DOHH2 (cell line): ENCODE data around the gene PRKCQ.

ENCODE experiments used
- H3F3A ChIP-seq: fragments of 200-600 bp; sonication (generic), shearing (Covaris generic); 2 replicates; pipeline ENCODE4 v1.6.0; 2016; ENCODE audit warnings: antibody characterized with exemption, mild to moderate bottlenecking; ENCODE audit not compliant: control insufficient read depth, insufficient read depth
- H3K27ac ChIP-seq: fragments of 200-600 bp; sonication (generic); 2 replicates; pipeline ENCODE4 v1.5.1; 2014; ENCODE audit warnings: low read depth, mild to moderate bottlenecking, low read length, moderate library complexity
- H3K27me3 ChIP-seq: fragments of 200-600 bp; sonication (generic); 2 replicates; pipeline ENCODE4 v1.6.1; 2014; ENCODE audit warnings: mild to moderate bottlenecking, low read length, mixed read lengths; ENCODE audit not compliant: control insufficient read depth
- H3K36me3 ChIP-seq: fragments of 200-600 bp; sonication (generic); 2 replicates; pipeline ENCODE4 v1.6.1; 2014; ENCODE audit warnings: mild to moderate bottlenecking, low read length, moderate library complexity, mixed read lengths; ENCODE audit not compliant: control insufficient read depth
- H3K4me1 ChIP-seq: fragments of 200-600 bp; sonication (generic); 2 replicates; pipeline ENCODE4 v1.6.1; 2014; ENCODE audit warnings: mild to moderate bottlenecking, low read length, mixed read lengths; ENCODE audit not compliant: control insufficient read depth
- H3K4me2 ChIP-seq: fragments of 200-600 bp; sonication (generic); 2 replicates; pipeline ENCODE4 v1.6.0; 2014; ENCODE audit warnings: mild to moderate bottlenecking, low read length, moderate library complexity
- H3K4me3 ChIP-seq: fragments of 200-600 bp; sonication (generic); 2 replicates; pipeline ENCODE4 v1.5.1; 2014; ENCODE audit warnings: mild to moderate bottlenecking, low read length, mixed read lengths
- H3K79me2 ChIP-seq: fragments of 200-600 bp; sonication (generic); 2 replicates; pipeline ENCODE4 v1.6.1; 2014; ENCODE audit warnings: mild to moderate bottlenecking, low read length, mixed read lengths; ENCODE audit not compliant: control insufficient read depth
- H3K9me2 ChIP-seq: fragments of 200-600 bp; sonication (generic); replicated peaks from 2 replicates; pipeline ENCODE4 v1.6.1; 2014; ENCODE audit warnings: mild to moderate bottlenecking, low read length, mixed read lengths; ENCODE audit not compliant: control insufficient read depth
- H3K9me3 ChIP-seq: fragments of 200-600 bp; sonication (generic); 2 replicates; pipeline ENCODE4 v1.6.1; 2014; ENCODE audit warnings: antibody characterized with exemption, low read length, mixed read lengths; ENCODE audit not compliant: control insufficient read depth, insufficient read depth
- H4K20me1 ChIP-seq: fragments of 200-600 bp; sonication (generic); 2 replicates; pipeline ENCODE4 v1.6.0; 2014; ENCODE audit warnings: low read depth, mild to moderate bottlenecking, antibody characterized with exemption, low read length, moderate library complexity; ENCODE audit not compliant: control insufficient read depth, insufficient read depth
- EZH2phosphoT487 ChIP-seq: fragments of 200-600 bp; sonication (generic); IDR thresholded peaks from 2 replicates; pipeline ENCODE4 v1.6.1; 2017; ENCODE audit warnings: borderline replicate concordance, mild to moderate bottlenecking, antibody characterized with exemption, low read length, moderate library complexity, mixed read lengths
- TF ChIP-seq, protein P1 (sequence below): fragments of 200-600 bp; sonication (generic); IDR thresholded peaks from one replicate; pipeline ENCODE4 v1.5.1; 2014; ENCODE audit warnings: antibody characterized with exemption, mild to moderate bottlenecking, low read depth, low read length; ENCODE audit not compliant: poor library complexity, severe bottlenecking

Gene PRKCQ

DNA sequence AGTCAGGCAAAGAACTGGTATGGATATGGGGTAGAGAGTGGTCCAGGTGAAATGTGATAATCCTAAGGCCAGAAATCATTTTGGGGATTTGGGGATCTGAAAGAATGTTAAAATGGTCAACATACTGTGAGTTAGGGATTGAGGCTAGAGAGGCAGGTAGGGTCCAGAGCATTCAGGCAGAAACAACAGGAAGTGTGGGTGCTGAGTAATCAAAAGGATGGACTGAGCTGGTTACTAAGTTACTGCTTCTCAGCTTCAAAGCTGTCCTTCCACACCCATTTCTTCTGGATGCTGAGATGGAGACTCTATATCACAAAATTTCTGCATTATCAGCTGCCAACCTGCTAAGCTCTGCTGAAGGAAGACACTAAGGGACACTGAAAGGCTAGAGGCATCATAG, 30.6 kb upstream of the PRKCQ start:
- no peaks in the 10 kb centered on the region for H3F3A ChIP-seq
- no peaks in the 10 kb centered on the region for H3K79me2 ChIP-seq
- no peak overlapping the region for H3K27ac ChIP-seq
- no peaks in the 10 kb centered on the region for H4K20me1 ChIP-seq
- no peaks in the 10 kb centered on the region for H3K4me1 ChIP-seq
- no peak overlapping the region for H3K4me3 ChIP-seq
- no peak overlapping the region for H3K4me2 ChIP-seq
- H3K36me3 ChIP-seq: no peaks in the 10 kb centered on the region
- no peaks in the 10 kb centered on the region for H3K27me3 ChIP-seq
- H3K9me2 ChIP-seq: no peaks in the 10 kb centered on the region
- TF ChIP-seq EZH2phosphoT487: no peak
- TF ChIP-seq, protein P1, sequence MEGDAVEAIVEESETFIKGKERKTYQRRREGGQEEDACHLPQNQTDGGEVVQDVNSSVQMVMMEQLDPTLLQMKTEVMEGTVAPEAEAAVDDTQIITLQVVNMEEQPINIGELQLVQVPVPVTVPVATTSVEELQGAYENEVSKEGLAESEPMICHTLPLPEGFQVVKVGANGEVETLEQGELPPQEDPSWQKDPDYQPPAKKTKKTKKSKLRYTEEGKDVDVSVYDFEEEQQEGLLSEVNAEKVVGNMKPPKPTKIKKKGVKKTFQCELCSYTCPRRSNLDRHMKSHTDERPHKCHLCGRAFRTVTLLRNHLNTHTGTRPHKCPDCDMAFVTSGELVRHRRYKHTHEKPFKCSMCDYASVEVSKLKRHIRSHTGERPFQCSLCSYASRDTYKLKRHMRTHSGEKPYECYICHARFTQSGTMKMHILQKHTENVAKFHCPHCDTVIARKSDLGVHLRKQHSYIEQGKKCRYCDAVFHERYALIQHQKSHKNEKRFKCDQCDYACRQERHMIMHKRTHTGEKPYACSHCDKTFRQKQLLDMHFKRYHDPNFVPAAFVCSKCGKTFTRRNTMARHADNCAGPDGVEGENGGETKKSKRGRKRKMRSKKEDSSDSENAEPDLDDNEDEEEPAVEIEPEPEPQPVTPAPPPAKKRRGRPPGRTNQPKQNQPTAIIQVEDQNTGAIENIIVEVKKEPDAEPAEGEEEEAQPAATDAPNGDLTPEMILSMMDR: no peak
- H3K9me3 ChIP-seq: no peaks in the 10 kb centered on the region

DNA sequence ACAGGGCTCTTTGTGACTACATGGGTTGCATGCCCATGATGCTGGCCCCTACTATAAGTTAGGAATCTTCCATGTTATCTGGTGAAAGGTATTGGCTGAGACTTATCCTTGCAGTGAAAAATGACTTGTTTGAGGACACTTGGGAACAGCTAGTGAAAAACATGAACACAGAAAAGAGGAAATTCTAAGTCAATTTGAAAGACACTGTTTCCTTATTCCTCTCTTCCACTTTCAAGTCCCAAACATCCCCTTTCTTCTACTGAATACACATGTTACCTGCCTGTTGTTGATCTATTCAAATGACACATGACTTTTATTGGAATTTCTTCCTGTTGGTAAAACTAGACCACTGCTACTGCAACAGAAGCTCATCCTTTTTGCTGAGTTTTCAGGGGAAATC, 29.5 kb upstream of the PRKCQ start:
- no peaks in the 10 kb centered on the region for H3K79me2 ChIP-seq
- H3K36me3 ChIP-seq: no peaks in the 10 kb centered on the region
- no peaks in the 10 kb centered on the region for H3K27me3 ChIP-seq
- H3K4me1 ChIP-seq: no peaks in the 10 kb centered on the region
- H3K9me3 ChIP-seq: no peaks in the 10 kb centered on the region
- H3F3A ChIP-seq: no peaks in the 10 kb centered on the region
- TF ChIP-seq, protein P1: no peak
- no peak for TF ChIP-seq EZH2phosphoT487
- no peak overlapping the region for H3K27ac ChIP-seq
- no peaks in the 10 kb centered on the region for H3K9me2 ChIP-seq
- H4K20me1 ChIP-seq: no peaks in the 10 kb centered on the region
- H3K4me2 ChIP-seq: no peak overlapping the region
- H3K4me3 ChIP-seq: no peak overlapping the region

DNA sequence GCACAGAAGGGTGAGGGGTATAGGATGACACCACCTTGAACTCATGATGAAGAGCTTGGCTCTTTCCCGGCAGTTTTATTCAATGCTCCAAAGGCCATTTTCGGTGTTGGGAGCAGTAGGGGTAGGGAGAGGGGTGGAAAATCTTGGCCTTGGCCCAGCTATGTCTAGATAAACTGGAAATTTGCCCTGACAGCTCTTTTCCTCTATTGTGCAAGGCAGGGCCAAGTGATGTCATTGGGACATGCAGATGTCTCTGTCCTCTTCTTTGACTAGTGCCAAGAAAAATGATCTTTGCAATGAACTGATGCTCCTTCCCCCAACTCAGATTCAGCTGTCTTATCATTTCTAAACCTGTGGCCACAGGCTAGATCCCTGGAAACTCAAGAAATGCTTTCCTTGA, 27.7 kb upstream of the PRKCQ start:
- Histone ChIP-seq H3K4me3 (no peak overlapping the region), H3K79me2 (no peaks in the 10 kb centered on the region), H3K9me3 (no peaks in the 10 kb centered on the region), H3K9me2 (no peaks in the 10 kb centered on the region), H3K4me2 (no peak overlapping the region), H3K27me3 (no peaks in the 10 kb centered on the region), H4K20me1 (no peaks in the 10 kb centered on the region), H3F3A (no peaks in the 10 kb centered on the region), H3K36me3 (no peaks in the 10 kb centered on the region), H3K4me1 (no peaks in the 10 kb centered on the region), H3K27ac (no peak overlapping the region)
- no peak for TF ChIP-seq EZH2phosphoT487
- TF ChIP-seq, protein P1: no peak

DNA sequence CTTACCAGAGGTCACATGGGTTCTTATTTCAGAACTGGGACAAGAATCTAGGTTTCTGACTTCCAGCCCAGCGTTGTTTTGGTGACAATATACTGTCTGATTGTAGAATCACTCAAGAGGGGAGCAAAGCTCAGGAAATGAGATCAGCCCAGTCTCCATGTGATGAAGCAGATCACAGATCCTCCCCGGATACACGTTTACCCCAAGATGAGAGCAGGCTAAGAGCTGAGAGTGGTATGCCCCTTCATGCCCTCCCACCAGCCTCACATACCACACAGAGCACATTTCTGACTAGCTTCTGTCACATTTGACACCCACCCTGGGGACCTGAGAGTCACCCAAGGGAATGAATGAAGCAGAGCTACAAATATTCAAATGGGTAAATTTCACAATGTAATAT, 27.1 kb upstream of the PRKCQ start:
- H3K36me3 ChIP-seq: no peaks in the 10 kb centered on the region
- no peak overlapping the region for H3K27ac ChIP-seq
- H3K4me2 ChIP-seq: no peak overlapping the region
- no peaks in the 10 kb centered on the region for H3K9me3 ChIP-seq
- H4K20me1 ChIP-seq: no peaks in the 10 kb centered on the region
- H3K9me2 ChIP-seq: no peaks in the 10 kb centered on the region
- H3F3A ChIP-seq: no peaks in the 10 kb centered on the region
- H3K4me1 ChIP-seq: no peaks in the 10 kb centered on the region
- H3K79me2 ChIP-seq: no peaks in the 10 kb centered on the region
- TF ChIP-seq, protein P1: no peak
- no peak for TF ChIP-seq EZH2phosphoT487
- H3K27me3 ChIP-seq: no peaks in the 10 kb centered on the region
- H3K4me3 ChIP-seq: no peak overlapping the region
